ENCODE measurements around the gene ZNF394.

The ZNF394 gene

GRCh38 chr7:99451936-99452335, 48.1 kb downstream of the ZNF394 start:
- H3K27me3 ChIP-seq (ENCODE audit: insufficient read depth, low read length) = no peaks in the 10 kb centered on the region
- no peak overlapping the region for H3K4me3 ChIP-seq (ENCODE audit: low read depth, low read length)
- H3K36me3 ChIP-seq (ENCODE audit: insufficient read depth, low read length) = peaks cover 20% of the 10 kb centered on the region; the same call in 1 of the 2 replicates
- no peaks in the 10 kb centered on the region for H3K4me1 ChIP-seq (ENCODE audit: control insufficient read depth, insufficient read depth, low read length, unreplicated experiment)
- H3K27ac ChIP-seq (ENCODE audit: low read depth, low read length) = no peak overlapping the region
- H2AFZ ChIP-seq (ENCODE audit: low read length, unreplicated experiment) = no peak overlapping the region
- no peaks in the 10 kb centered on the region for H3K79me2 ChIP-seq (ENCODE audit: control insufficient read depth, insufficient read depth, low read length, unreplicated experiment)

GRCh38 chr7:99449326-99449725, 50.8 kb downstream of the ZNF394 start:
- Histone ChIP-seq H3K36me3 (ENCODE audit: insufficient read depth, low read length) (peaks cover 24% of the 10 kb centered on the region), H2AFZ (ENCODE audit: low read length, unreplicated experiment) (no peak overlapping the region), H3K4me1 (ENCODE audit: control insufficient read depth, insufficient read depth, low read length, unreplicated experiment) (no peaks in the 10 kb centered on the region), H3K27ac (ENCODE audit: low read depth, low read length) (no peak overlapping the region), H3K4me3 (ENCODE audit: low read depth, low read length) (no peak overlapping the region), H3K79me2 (ENCODE audit: control insufficient read depth, insufficient read depth, low read length, unreplicated experiment) (no peaks in the 10 kb centered on the region), H3K27me3 (ENCODE audit: insufficient read depth, low read length) (no peaks in the 10 kb centered on the region)

DNA sequence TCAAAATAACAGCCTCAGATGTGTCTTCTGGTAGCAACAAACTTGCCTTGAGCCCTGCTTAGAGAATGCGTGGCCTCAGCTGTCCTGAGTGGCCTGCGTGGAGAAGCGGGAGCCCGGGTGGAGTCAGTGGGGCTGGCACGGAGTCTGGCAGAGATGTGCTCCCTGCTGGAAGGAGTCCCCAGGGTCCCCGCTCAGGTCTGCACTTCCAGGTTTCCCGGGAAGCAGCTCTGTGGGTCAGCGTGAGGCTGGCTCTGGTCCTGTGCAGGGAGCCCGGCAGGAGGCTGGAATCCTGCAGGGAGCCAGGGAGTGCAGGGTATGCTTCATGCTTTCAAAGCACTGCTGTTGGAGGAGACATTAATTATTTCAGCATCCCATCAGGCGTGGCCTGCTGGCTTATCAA, 51.2 kb downstream of the ZNF394 start:
- no peak overlapping the region for H2AFZ ChIP-seq (ENCODE audit: low read length, unreplicated experiment)
- H3K79me2 ChIP-seq (ENCODE audit: control insufficient read depth, insufficient read depth, low read length, unreplicated experiment) = no peaks in the 10 kb centered on the region
- no peak overlapping the region for H3K4me3 ChIP-seq (ENCODE audit: low read depth, low read length)
- H3K27ac ChIP-seq (ENCODE audit: low read depth, low read length) = no peak overlapping the region
- no peaks in the 10 kb centered on the region for H3K27me3 ChIP-seq (ENCODE audit: insufficient read depth, low read length)
- no peaks in the 10 kb centered on the region for H3K4me1 ChIP-seq (ENCODE audit: control insufficient read depth, insufficient read depth, low read length, unreplicated experiment)
- H3K36me3 ChIP-seq (ENCODE audit: insufficient read depth, low read length) = peaks cover 19% of the 10 kb centered on the region

- H3K4me1 ChIP-seq (ENCODE audit: control insufficient read depth, insufficient read depth, low read length, unreplicated experiment) = no peaks in the 10 kb centered on the region
- H3K79me2 ChIP-seq (ENCODE audit: control insufficient read depth, insufficient read depth, low read length, unreplicated experiment) = peaks cover 1% of the 10 kb centered on the region
- no peaks in the 10 kb centered on the region for H3K27me3 ChIP-seq (ENCODE audit: insufficient read depth, low read length)
- no peak overlapping the region for H3K27ac ChIP-seq (ENCODE audit: low read depth, low read length)
- no peak overlapping the region for H2AFZ ChIP-seq (ENCODE audit: low read length, unreplicated experiment)
- H3K36me3 ChIP-seq (ENCODE audit: insufficient read depth, low read length) = peaks cover 21% of the 10 kb centered on the region
- no peak overlapping the region for H3K4me3 ChIP-seq (ENCODE audit: low read depth, low read length)
Measured at GRCh38 chr7:99447943-99448342, 52.1 kb downstream of the ZNF394 start.

- H3K4me1 ChIP-seq (ENCODE audit: control insufficient read depth, insufficient read depth, low read length, unreplicated experiment) = no peaks in the 10 kb centered on the region
- no peak overlapping the region for H3K4me3 ChIP-seq (ENCODE audit: low read depth, low read length)
- H3K79me2 ChIP-seq (ENCODE audit: control insufficient read depth, insufficient read depth, low read length, unreplicated experiment) = peaks cover 6% of the 10 kb centered on the region
- H3K27ac ChIP-seq (ENCODE audit: low read depth, low read length) = no peak overlapping the region
- H2AFZ ChIP-seq (ENCODE audit: low read length, unreplicated experiment) = no peak overlapping the region
- H3K36me3 ChIP-seq (ENCODE audit: insufficient read depth, low read length) = peaks cover 25% of the 10 kb centered on the region
- no peaks in the 10 kb centered on the region for H3K27me3 ChIP-seq (ENCODE audit: insufficient read depth, low read length)
Measured at GRCh38 chr7:99446096-99446495, 54.0 kb downstream of the ZNF394 start.
